Measurements from ENCODE around the gene PRPF6. TPM values are rescaled to one million over a fixed set of nuclear protein-coding genes. Genes with fewer than 3 reads are reported as not detected.

Gene PRPF6
- total and polyA plus RNA-seq, 8 donors, result 27.2 to 49.2 (median 35.7) TPM

DNA sequence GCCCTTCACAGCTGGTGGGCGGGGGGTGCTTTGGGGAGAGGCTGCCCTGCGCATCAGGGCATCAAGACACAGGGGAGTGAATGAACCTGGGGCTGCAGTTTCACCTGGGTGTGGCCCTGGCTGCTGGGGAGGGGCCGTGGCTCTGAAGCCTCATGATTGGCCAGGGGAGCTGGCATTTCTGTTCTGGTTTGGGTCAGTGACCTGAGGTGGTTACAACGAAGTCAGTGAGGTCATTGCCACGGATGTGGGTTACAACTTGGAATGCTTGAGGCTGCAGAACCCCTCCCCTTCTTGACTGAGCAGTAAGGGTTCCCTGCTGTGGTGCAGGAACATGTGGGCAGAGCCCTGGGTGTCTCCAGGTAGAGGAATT is 85.0 kb downstream of the PRPF6 start:
- Histone ChIP-seq H3K4me3 (no peak overlapping the region), H3K4me1 (peaks cover 0 to 5% (median 4%) of the 10 kb centered on the region in 3 donors), H3K36me3 (no peaks in the 10 kb centered on the region), H3K9me3 (no peaks in the 10 kb centered on the region), H3K27me3 (no peaks in the 10 kb centered on the region), H3K27ac (no peak overlapping the region)
- 52 to 55% methylated on average over 5 of the region's 5 CpGs for WGBS, 2 donors
- FAIRE-seq, result no peak
- TF ChIP-seq, protein P1, sequence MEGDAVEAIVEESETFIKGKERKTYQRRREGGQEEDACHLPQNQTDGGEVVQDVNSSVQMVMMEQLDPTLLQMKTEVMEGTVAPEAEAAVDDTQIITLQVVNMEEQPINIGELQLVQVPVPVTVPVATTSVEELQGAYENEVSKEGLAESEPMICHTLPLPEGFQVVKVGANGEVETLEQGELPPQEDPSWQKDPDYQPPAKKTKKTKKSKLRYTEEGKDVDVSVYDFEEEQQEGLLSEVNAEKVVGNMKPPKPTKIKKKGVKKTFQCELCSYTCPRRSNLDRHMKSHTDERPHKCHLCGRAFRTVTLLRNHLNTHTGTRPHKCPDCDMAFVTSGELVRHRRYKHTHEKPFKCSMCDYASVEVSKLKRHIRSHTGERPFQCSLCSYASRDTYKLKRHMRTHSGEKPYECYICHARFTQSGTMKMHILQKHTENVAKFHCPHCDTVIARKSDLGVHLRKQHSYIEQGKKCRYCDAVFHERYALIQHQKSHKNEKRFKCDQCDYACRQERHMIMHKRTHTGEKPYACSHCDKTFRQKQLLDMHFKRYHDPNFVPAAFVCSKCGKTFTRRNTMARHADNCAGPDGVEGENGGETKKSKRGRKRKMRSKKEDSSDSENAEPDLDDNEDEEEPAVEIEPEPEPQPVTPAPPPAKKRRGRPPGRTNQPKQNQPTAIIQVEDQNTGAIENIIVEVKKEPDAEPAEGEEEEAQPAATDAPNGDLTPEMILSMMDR (IDR thresholded peaks at IDR 0.05), result no peak
- intact Hi-C loops (cut with DNase I), result no loop called here
- no peak for ATAC-seq
- no peak for DNase-seq

DNA sequence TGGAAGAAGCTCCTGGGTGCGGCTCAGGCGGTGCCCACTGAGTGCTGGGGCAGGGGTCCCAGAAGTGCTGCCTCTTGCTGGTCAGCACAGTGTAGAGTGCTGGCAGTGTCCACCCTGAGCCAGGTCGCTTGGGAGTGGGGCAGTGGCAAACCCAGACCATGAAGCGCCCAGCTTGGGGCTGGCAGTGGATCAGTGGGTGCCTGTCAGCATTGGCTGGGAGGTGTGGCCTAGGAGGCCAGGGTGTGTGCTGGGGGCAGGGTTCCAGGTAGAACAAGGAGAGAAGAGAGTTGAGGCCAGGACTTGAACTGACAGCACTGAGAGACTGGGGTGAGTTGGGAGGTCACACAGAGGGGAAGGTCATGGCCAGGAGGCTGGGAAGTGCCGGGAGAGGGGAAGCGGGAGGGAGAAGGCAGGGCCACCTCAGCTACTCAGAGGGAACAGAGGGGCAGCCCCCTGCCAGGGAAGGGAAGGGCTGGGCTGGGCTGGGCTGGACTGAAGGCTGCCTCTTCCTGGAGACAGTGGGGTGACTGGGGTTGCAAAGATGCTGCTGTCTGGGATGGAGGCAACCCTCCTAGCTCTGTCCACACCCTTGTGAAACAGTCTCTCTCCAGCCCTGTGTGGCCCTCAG is 86.2 kb downstream of the PRPF6 start:
- no peak overlapping the region for H3K4me3 ChIP-seq
- TF ChIP-seq, protein P1 (IDR thresholded peaks at IDR 0.05), result no peak
- H3K27ac ChIP-seq, result no peak overlapping the region
- H3K36me3 ChIP-seq, result no peaks in the 10 kb centered on the region
- DNase-seq (no peak), FAIRE-seq (no peak), ATAC-seq (no peak)
- no peaks in the 10 kb centered on the region for H3K27me3 ChIP-seq
- intact Hi-C loops (cut with DNase I), result no loop called here
- 82 to 94% methylated on average over 6 of the region's 6 CpGs for WGBS, 2 donors
- peaks cover 0 to 5% (median 4%) of the 10 kb centered on the region in 3 donors for H3K4me1 ChIP-seq
- H3K9me3 ChIP-seq, result no peaks in the 10 kb centered on the region

DNA sequence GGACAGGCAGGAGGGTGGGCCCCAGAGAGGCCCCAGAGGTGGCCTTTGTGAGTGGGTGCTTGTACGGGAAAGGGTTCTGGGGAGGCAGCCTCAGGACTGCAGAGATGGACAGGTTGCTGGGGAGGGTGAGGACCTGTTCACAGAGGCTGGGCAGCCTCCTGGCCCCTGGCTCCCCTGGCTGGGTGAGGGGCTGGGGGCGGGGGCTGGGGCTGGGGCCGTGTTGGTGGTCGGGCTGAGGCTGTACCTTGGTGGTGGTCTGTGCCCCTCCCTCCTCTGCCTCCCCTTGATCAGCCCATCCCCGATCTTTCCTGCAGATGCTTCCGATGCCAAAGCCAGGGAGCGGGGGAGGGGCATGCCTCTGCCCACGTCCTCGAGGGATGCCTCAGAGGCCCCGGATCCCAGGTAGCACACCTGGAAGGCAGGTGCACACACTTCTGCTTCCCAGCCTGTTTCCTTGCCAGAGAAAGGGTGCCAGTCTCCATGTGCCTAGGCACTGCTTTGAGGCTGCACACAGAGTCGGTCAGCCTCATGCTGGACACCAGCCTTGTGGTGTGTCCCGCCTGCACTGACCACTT is 86.9 kb downstream of the PRPF6 start:
- no peaks in the 10 kb centered on the region for H3K9me3 ChIP-seq
- WGBS, 2 donors, result 73 to 76% methylated on average over 10 to 12 of the region's 12 CpGs
- no peak overlapping the region for H3K27ac ChIP-seq
- H3K4me1 ChIP-seq, result peaks cover 0 to 5% (median 0%) of the 10 kb centered on the region in 3 donors
- H3K36me3 ChIP-seq, result no peaks in the 10 kb centered on the region
- FAIRE-seq (no peak), ATAC-seq (no peak), DNase-seq (no peak)
- H3K27me3 ChIP-seq, result no peaks in the 10 kb centered on the region
- H3K4me3 ChIP-seq, result no peak overlapping the region
- intact Hi-C loops (cut with DNase I), result no loop called here
- TF ChIP-seq, protein P1 (IDR thresholded peaks at IDR 0.05), result no peak

DNA sequence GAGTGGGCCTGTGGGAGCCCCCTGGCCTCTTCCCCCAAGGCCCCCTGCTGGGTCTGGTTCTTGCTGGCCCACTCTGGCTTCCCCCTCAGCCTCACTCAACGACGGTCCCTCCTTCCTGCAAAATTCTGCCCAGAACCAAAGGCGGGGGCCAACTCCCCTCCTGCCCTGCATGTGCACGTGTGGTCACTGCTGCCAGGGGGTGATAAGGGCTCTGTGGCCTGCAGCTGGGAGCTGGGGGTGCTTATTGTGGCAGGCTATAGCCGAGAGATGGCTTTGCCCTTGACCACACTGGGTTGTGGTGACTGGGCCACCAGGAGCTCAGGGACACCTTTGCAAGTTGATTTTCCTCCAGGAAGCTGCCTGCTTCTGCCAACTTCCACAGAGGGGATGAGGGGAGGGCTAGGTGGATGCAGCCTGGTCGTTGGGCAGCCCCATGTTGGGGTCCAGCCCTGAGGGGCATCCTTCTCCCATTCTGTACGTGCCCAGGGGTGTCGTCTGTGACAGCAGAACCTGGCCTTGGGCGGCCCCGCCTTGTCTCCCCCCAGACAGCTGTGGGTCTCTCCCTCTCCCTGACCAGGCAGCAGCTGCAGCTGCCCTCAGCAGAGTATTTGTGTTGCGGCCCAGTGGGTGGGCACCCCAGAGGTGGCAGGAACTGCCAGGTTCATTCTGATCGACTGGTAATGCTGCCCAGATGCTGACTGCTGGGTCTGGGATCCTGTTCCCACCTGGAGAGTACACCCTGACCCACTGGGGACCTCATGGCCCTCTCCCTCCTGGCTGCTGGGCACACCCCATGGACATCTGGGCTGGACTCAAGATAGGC is 87.7 kb downstream of the PRPF6 start:
- DNase-seq, result no peak
- 71 to 80% methylated on average over 12 of the region's 12 CpGs for WGBS, 2 donors
- Histone ChIP-seq H3K4me1 (peaks cover 0 to 5% (median 0%) of the 10 kb centered on the region in 3 donors), H3K9me3 (no peaks in the 10 kb centered on the region), H3K36me3 (no peaks in the 10 kb centered on the region), H3K27ac (no peak overlapping the region), H3K27me3 (no peaks in the 10 kb centered on the region), H3K4me3 (no peak overlapping the region)
- ATAC-seq, result no peak
- TF ChIP-seq, protein P1 (IDR thresholded peaks at IDR 0.05), result no peak
- FAIRE-seq, result no peak
- intact Hi-C loops (cut with DNase I), result no loop called here
